Measurements from ENCODE around the gene STRN3. TPM values are rescaled to one million over a fixed set of nuclear protein-coding genes. Genes with fewer than 3 reads are reported as not detected.
"Not testable (repeated sequence)": the region's sequence is repeated elsewhere in the genome, so short reads cannot be mapped to it uniquely, and the experiment has no call there.

Gene STRN3
- total and polyA plus RNA-seq, 2 donors (not counting 1 experiment from before 2014, with no cell fraction given): 7.7 to 43.9 TPM

- Histone ChIP-seq H3K27me3 (replicated peaks in 1 of 4; ENCODE audit: control extremely low read depth in 1 of 4, control insufficient read depth in 3 of 4, insufficient read depth in 4 of 4, low read length in 3 of 4) (no peaks in the 10 kb centered on the region), H3K4me2 (replicated peaks; ENCODE audit: low read depth, low read length, poor library complexity, severe bottlenecking) (no peak overlapping the region), H3K4me3 (ENCODE audit: control extremely low read depth in 1 of 5, extremely low read depth in 1 of 5, insufficient read depth in 1 of 5, low read depth in 2 of 5, low read length in 4 of 5) (no peak overlapping the region), H3K27ac (ENCODE audit: low read length in 2 of 2) (no peak overlapping the region), H3K9me3 (ENCODE audit: control extremely low read depth in 1 of 3, control insufficient read depth in 2 of 3, insufficient read depth in 1 of 3, low read length in 2 of 3) (peaks cover 0 to 3% (median 0%) of the 10 kb centered on the region in 3 donors), H3K4me1 (ENCODE audit: control insufficient read depth in 2 of 2, insufficient read depth in 2 of 2, low read length in 2 of 2) (no peaks in the 10 kb centered on the region), H3K79me2 (ENCODE audit: control insufficient read depth, insufficient read depth, low read length) (peaks cover 63% of the 10 kb centered on the region), H4K20me1 (ENCODE audit: control insufficient read depth, insufficient read depth, low read length, poor library complexity, severe bottlenecking) (peaks cover 19% of the 10 kb centered on the region), H3K9ac (ENCODE audit: low read length) (no peak overlapping the region), H3K36me3 (replicated peaks in 1 of 2; ENCODE audit: control extremely low read depth in 1 of 2, control insufficient read depth in 1 of 2, extremely low read depth in 1 of 2, insufficient read depth in 2 of 2, low read length in 1 of 2) (peaks cover 0 to 3% of the 10 kb centered on the region in 2 experiments), H2AFZ (ENCODE audit: insufficient read depth, low read depth, low read length, poor library complexity, severe bottlenecking) (no peak overlapping the region)
- DNase-seq: no peak
- TF ChIP-seq CTCF (IDR thresholded peaks at IDR 0.05): no peak
- TF ChIP-seq EZH2 (IDR thresholded peaks at IDR 0.05; ENCODE audit: borderline replicate concordance, insufficient read depth, low read depth, low read length, poor library complexity, severe bottlenecking): no peak
- H3K4me3 Mint-ChIP-seq: no peak overlapping the region
- peaks cover 5% of the 10 kb centered on the region for H3K4me1 Mint-ChIP-seq
- intact Hi-C loops (cut with micrococcal nuclease): no loop called here
- no CpG with 5 or more reads among the region's 3 CpGs for WGBS (ENCODE audit: insufficient coverage)
- H3K9me3 Mint-ChIP-seq (ENCODE audit: insufficient read depth): no peaks in the 10 kb centered on the region
- no peaks in the 10 kb centered on the region for H3K27me3 Mint-ChIP-seq
- CTCF ChIA-PET: no interaction called here
- POLR2A ChIA-PET: no interaction called here
- no peak for ATAC-seq (ENCODE audit: low read depth)
- no peak overlapping the region for H3K27ac Mint-ChIP-seq
Measured at GRCh38 chr14:31009836-31010574, 16.2 kb downstream of the STRN3 start.

GRCh38 chr14:31006703-31007102, 19.5 kb downstream of the STRN3 start:
- peaks cover 6% of the 10 kb centered on the region for H4K20me1 ChIP-seq (ENCODE audit: control insufficient read depth, insufficient read depth, low read length, poor library complexity, severe bottlenecking)
- no peak overlapping the region for H3K27ac ChIP-seq (ENCODE audit: low read length in 2 of 2)
- peaks cover 52% of the 10 kb centered on the region for H3K79me2 ChIP-seq (ENCODE audit: control insufficient read depth, insufficient read depth, low read length)
- Mint-ChIP-seq H3K9me3 (ENCODE audit: insufficient read depth) (no peaks in the 10 kb centered on the region), H3K27me3 (no peaks in the 10 kb centered on the region), H3K4me1 (peaks cover 4% of the 10 kb centered on the region), H3K4me3 (no peak overlapping the region), H3K27ac (no peak overlapping the region)
- no peak overlapping the region for H2AFZ ChIP-seq (ENCODE audit: insufficient read depth, low read depth, low read length, poor library complexity, severe bottlenecking)
- no peaks in the 10 kb centered on the region for H3K27me3 ChIP-seq (replicated peaks in 1 of 4; ENCODE audit: control extremely low read depth in 1 of 4, control insufficient read depth in 3 of 4, insufficient read depth in 4 of 4, low read length in 3 of 4)
- no peaks in the 10 kb centered on the region for H3K9me3 ChIP-seq (ENCODE audit: control extremely low read depth in 1 of 3, control insufficient read depth in 2 of 3, insufficient read depth in 1 of 3, low read length in 2 of 3)
- DNase-seq (no peak), ATAC-seq (ENCODE audit: low read depth) (no peak)
- H3K4me2 ChIP-seq (replicated peaks; ENCODE audit: low read depth, low read length, poor library complexity, severe bottlenecking): no peak overlapping the region
- WGBS (ENCODE audit: insufficient coverage): no CpG with 5 or more reads among the region's 1 CpG
- intact Hi-C loops (cut with micrococcal nuclease): no loop called here
- no peak overlapping the region for H3K4me3 ChIP-seq (ENCODE audit: control extremely low read depth in 1 of 5, extremely low read depth in 1 of 5, insufficient read depth in 1 of 5, low read depth in 2 of 5, low read length in 4 of 5)
- no peak overlapping the region for H3K9ac ChIP-seq (ENCODE audit: low read length)
- no peaks in the 10 kb centered on the region for H3K4me1 ChIP-seq (ENCODE audit: control insufficient read depth in 2 of 2, insufficient read depth in 2 of 2, low read length in 2 of 2)
- CTCF ChIA-PET: no interaction called here
- POLR2A ChIA-PET: no interaction called here
- peaks cover 2 to 3% of the 10 kb centered on the region in 2 experiments for H3K36me3 ChIP-seq (replicated peaks in 1 of 2; ENCODE audit: control extremely low read depth in 1 of 2, control insufficient read depth in 1 of 2, extremely low read depth in 1 of 2, insufficient read depth in 2 of 2, low read length in 1 of 2)
- no peak for TF ChIP-seq CTCF (IDR thresholded peaks at IDR 0.05)

- ATAC-seq (ENCODE audit: low read depth); H3K27me3 Mint-ChIP-seq; H3K27me3 ChIP-seq (replicated peaks in 1 of 4; ENCODE audit: control extremely low read depth in 1 of 4, control insufficient read depth in 3 of 4, insufficient read depth in 4 of 4, low read length in 3 of 4); H3K27ac ChIP-seq (ENCODE audit: low read length in 2 of 2); H3K9ac ChIP-seq (ENCODE audit: low read length); H3K27ac Mint-ChIP-seq; DNase-seq; H3K4me1 ChIP-seq (ENCODE audit: control insufficient read depth in 2 of 2, insufficient read depth in 2 of 2, low read length in 2 of 2); H3K9me3 ChIP-seq (ENCODE audit: control extremely low read depth in 1 of 3, control insufficient read depth in 2 of 3, insufficient read depth in 1 of 3, low read length in 2 of 3); H3K4me2 ChIP-seq (replicated peaks; ENCODE audit: low read depth, low read length, poor library complexity, severe bottlenecking); H2AFZ ChIP-seq (ENCODE audit: insufficient read depth, low read depth, low read length, poor library complexity, severe bottlenecking); H3K4me1 Mint-ChIP-seq; POLR2A ChIA-PET; H3K9me3 Mint-ChIP-seq (ENCODE audit: insufficient read depth); H3K36me3 ChIP-seq (replicated peaks in 1 of 2; ENCODE audit: control extremely low read depth in 1 of 2, control insufficient read depth in 1 of 2, extremely low read depth in 1 of 2, insufficient read depth in 2 of 2, low read length in 1 of 2); H4K20me1 ChIP-seq (ENCODE audit: control insufficient read depth, insufficient read depth, low read length, poor library complexity, severe bottlenecking); H3K4me3 ChIP-seq (ENCODE audit: control extremely low read depth in 1 of 5, extremely low read depth in 1 of 5, insufficient read depth in 1 of 5, low read depth in 2 of 5, low read length in 4 of 5); H3K4me3 Mint-ChIP-seq; intact Hi-C loops (cut with micrococcal nuclease): not testable (repeated sequence)
- CTCF ChIA-PET: interaction anchor here (1.2 to 1.6 kb wide), 3 partner anchors 9 to 25 kb away, joined by 3 read pairs; no protein-coding TSS in a partner anchor
- H3K79me2 ChIP-seq (ENCODE audit: control insufficient read depth, insufficient read depth, low read length): peaks cover 69% of the 10 kb centered on the region
- WGBS (ENCODE audit: insufficient coverage): 93% methylated on average over 3 of the region's 6 CpGs
Measured at GRCh38 chr14:31004007-31004406, 22.2 kb downstream of the STRN3 start.

Data from B cell (primary cell).